Measurements from ENCODE around the gene ADGRB2.
"Not testable (repeated sequence)": the region's sequence is repeated elsewhere in the genome, so short reads cannot be mapped to it uniquely, and the experiment has no call there.

ADGRB2 gene

GRCh38 chr1:31725777-31726535, 38.2 kb downstream of the ADGRB2 start:
- no peak for DNase-seq

- DNase-seq, result no peak
Observed at GRCh38 chr1:31725134-31725533, 39.0 kb downstream of the ADGRB2 start.

GRCh38 chr1:31723828-31724359, 40.2 kb downstream of the ADGRB2 start:
- DNase-seq, result no peak

GRCh38 chr1:31718327-31718897, 45.7 kb downstream of the ADGRB2 start:
- no peak for DNase-seq

GRCh38 chr1:31717341-31717740, 46.8 kb downstream of the ADGRB2 start:
- no peak for DNase-seq

- no peak for DNase-seq
Observed at GRCh38 chr1:31715873-31716220, 48.3 kb downstream of the ADGRB2 start.

GRCh38 chr1:31715087-31715872, 48.9 kb downstream of the ADGRB2 start:
- DNase-seq, result no peak

- DNase-seq, result no peak
Observed at GRCh38 chr1:31714442-31715086, 49.6 kb downstream of the ADGRB2 start.

- DNase-seq, result no peak
Observed at GRCh38 chr1:31712630-31713029, 51.5 kb downstream of the ADGRB2 start.

GRCh38 chr1:31712068-31712467, 52.1 kb downstream of the ADGRB2 start:
- no peak for DNase-seq

- DNase-seq, result no peak
Observed at GRCh38 chr1:31708324-31708723, 55.8 kb downstream of the ADGRB2 start.

GRCh38 chr1:31707711-31708110, 56.4 kb downstream of the ADGRB2 start:
- DNase-seq, result no peak

GRCh38 chr1:31707059-31707600, 57.0 kb downstream of the ADGRB2 start:
- not testable (repeated sequence) for DNase-seq

- DNase-seq, result no peak
Observed at GRCh38 chr1:31706384-31707058, 57.6 kb downstream of the ADGRB2 start.

GRCh38 chr1:31705080-31705866, 58.9 kb downstream of the ADGRB2 start:
- peak; percentile 42 for DNase-seq

- DNase-seq, result no peak
Observed at GRCh38 chr1:31704271-31705079, 59.7 kb downstream of the ADGRB2 start.

- DNase-seq, result no peak
Observed at GRCh38 chr1:31703431-31704270, 60.5 kb downstream of the ADGRB2 start, which contains the start of gene COL16A1. COL16A1 (minus strand) TSS chr1:31704017; CDS start chr1:31702193, 1,824 bp downstream.

- DNase-seq, result no peak
Observed at GRCh38 chr1:31702836-31703404, 61.2 kb downstream of the ADGRB2 start.
